ENCODE measurements around the gene ADI1.
"Not testable (repeated sequence)": the region's sequence is repeated elsewhere in the genome, so short reads cannot be mapped to it uniquely, and the experiment has no call there.

ADI1 gene

DNA sequence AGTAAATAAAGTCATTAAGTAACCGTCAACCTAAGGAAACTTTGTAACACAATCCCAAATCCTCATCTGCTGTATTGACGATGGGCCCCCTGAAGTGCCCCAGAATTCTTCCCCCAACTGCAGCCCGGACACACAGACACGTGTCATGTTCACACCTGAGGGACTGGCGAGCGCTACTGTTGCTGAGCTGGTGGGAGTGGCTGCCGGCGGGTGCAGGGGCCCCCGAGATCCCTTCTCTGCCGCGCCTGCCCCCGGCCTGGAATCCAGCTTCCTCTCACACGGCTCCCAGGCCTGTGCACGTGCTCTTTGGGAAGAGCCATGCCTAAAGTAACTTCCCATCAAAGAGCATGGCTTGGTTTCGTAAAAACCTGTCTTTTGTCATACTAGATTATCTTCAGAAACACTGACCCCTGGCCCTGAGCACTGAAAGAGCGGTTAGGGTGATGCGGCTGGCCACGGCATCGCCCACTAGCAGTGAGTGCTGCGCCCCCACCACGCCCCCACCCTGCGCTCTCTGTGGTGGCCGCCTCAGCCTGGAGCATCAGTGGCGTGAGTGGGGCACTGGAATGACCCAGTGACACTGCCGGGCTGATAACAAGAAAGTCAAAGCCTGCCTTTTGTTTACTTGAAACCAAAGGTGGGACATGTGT lies 56.0 kb downstream of the ADI1 start:
- DNase-seq (ENCODE audit: low read depth in 2 of 2) = no peak

DNA sequence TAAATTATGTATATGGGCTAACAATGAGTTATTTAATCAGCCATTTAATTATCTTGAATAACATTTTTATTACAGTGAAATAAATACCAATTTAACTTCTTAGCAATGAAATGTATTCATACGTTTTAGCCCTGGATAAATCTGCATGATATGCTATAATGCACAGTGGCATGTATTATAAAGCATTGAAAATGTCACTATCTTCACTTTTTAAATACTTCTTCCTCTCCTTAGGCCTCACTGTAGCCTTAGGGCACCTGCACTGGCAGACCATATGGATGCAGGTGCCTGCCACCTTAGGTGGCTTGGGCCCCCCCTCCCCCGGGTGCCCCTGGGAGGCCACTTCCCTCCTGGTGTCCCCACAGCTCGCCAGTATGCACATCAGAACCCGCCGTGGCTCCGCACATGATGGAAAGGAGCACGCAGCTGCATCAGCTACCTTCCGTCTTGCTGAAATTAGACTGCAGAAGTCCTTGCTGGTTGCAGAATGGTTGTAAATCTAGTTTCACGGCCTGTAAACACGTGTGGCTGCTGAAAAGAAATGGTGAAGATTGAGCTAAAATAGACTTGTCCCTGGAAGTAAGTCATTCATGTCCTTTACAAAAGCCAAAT lies 56.7 kb downstream of the ADI1 start:
- no peak for DNase-seq (ENCODE audit: low read depth in 2 of 2)

DNA sequence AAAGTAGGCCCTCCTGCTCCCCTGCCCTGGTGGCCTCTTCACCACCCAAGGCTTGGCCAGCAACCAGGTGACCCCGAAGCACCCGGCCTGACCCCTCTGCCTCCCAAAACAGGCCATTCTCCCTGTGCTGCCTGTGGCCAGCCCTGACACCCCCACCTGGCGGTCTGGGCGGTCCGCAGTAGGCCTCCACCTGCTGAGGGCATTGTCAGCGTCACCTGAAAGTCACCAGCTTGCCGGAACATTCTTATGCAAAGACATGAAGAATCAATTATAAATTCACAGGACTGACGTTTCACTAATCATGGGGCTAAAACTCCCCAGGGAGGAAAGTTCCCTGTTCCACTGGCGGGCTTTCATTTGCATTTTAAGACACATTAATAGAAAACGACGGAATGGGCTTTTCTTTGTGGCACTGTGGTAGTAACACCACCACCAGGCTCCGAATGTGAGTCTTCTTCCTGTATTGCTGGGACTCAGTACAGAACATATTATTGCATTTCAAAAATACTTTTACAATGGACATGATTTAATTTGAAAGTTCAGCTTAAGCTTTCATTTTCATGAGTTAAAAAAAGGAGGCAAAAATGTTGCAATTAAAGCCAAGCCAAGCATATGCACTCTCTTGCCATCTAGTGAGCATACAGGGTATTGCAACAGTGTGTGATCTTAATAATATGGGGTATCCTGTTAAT lies 57.4 kb downstream of the ADI1 start:
- no peak for DNase-seq (ENCODE audit: low read depth in 2 of 2)

DNA sequence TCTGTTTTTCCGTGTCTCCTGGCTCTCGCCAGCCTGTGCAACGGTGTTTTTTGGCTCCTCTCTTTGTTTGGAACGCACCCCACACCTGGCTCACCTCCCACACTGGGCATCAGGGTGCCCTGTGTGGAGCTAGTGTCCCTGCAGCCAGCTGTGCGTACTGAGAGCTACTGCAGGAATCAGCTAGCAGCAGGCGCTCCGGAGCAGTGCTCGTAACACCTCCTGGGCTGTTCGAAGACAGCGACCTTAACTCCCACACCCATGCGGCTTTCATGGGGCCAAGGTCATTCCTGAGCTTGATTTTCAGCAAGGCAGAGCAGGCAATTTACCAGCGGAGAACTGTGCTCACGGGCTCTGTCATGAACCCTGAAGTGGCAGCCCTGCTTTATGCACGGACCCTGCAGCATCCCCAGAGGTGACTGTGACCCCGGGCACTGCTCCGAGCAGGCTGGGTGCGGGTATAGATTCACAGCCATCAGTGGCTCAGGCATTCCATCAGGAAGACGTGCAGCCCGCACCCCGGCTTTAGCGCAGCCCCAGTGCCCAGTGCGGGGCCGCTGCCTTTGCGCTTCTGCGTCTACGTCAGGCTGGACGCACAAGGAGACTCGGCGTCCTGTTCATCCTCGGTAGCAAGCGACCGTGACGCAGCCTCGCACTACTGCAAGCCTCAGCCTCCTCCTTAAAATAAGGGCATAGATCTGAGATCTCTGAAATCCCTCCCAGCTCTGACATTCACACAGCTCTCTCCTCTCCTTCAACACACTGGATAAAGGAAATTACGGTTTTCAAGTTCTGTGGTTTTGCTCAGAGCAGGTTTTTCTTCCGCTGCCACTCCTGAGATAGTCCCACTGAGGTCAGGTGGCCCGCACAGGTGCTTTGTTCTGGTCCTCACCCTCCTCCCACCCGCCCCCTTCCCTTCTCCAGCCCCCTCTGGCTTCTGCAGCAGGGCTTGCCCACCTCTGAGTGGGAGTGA lies 58.2 kb downstream of the ADI1 start:
- no peak for DNase-seq (ENCODE audit: low read depth in 2 of 2)

DNA sequence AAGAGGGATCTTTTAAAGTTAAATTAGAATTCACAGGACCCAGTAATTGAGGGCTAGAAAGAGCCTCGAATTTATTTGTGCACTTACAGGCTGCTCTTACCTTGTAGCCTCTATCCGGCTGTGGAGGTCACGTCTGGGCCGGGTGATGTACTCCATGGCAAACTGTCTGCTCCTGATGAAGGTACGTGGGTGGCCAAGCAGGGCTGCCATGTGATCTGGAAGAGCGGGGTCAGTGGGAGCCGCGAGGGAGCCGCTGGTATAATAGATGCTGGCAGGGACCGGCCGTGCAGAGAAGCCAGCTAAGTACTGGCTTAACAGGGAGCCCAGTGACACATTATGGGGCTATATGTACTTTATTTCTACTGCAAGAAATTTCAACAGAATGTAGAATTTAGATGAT lies 59.2 kb downstream of the ADI1 start:
- no peak for DNase-seq (ENCODE audit: low read depth in 2 of 2)

DNA sequence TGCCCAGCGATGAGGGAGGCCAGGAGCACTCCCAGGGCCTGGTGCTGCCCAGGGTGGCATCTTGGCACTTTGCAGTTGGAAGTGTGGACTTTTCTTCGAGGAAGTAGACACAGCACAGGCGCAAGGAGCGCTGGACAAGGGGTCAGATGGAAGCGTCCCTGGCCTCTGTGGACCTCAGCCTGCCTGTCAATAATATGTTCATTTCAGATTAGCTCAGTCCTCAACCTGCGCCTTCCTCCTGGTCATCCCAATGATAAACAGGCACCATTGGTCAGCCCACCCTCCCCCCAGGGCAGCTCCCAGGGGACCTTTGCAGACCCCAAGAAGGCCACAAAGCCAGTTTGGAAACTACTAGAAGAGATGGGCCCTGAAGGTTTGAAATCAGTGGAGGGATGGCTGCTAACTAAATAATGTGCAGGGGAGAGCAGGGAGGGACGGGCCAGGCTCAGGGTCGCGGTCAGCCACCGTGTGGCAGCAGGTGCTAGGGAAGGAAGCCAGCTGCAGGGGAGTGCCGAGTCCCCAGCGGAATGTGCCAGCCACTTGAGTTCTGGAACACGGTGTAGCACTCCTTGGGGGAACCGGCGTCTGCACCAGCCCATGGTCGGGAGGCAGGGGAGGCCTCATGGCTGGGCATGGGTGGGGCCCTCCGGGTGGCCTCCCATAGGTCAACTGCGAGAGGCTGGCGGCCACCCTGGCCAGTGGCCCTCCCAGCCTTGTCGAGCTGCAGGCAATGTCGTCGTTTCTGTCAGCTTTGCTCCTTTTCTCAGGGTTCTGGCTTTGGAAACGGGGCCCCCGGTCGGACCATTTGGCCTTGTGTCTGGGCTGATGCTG lies 59.9 kb downstream of the ADI1 start:
- DNase-seq (ENCODE audit: low read depth in 2 of 2) = no peak

DNA sequence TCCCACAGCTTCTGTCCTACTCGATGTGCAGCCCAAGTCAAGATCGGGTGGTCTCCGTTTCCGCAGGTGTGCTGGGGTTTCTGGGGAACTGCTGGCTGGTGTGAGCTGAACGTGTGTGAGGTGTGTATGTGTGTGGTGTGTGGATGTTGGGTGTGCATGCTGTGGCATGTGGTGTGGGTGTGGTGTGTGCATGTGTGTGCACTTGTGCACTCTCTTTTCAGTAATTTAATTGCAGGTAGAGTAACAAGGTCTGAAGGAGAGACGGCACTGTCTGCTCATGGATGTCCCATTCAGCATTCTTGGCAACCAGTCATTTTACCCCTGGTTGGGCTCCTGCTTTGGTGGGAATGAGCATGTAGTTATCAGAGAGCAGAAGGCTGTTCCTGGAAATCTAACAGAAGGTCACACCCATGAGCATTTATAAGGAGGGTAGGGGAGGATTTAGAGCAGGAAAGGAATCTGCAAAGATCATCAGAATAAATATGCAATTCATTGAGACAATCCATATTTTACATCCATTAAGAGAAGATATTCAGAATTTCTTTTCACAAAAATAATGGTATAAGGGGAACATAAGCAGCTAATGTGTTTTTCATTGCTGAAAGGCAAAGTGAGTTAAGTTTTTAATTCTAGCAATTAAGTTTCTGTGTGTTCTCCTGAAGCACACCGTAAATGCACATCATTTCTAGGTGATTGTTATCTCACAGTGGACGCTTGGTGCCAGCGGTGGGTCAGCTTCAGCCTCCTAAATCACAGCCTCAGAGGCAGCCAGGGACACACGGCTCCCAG lies 60.7 kb downstream of the ADI1 start:
- no peak for DNase-seq (ENCODE audit: low read depth in 2 of 2)

DNA sequence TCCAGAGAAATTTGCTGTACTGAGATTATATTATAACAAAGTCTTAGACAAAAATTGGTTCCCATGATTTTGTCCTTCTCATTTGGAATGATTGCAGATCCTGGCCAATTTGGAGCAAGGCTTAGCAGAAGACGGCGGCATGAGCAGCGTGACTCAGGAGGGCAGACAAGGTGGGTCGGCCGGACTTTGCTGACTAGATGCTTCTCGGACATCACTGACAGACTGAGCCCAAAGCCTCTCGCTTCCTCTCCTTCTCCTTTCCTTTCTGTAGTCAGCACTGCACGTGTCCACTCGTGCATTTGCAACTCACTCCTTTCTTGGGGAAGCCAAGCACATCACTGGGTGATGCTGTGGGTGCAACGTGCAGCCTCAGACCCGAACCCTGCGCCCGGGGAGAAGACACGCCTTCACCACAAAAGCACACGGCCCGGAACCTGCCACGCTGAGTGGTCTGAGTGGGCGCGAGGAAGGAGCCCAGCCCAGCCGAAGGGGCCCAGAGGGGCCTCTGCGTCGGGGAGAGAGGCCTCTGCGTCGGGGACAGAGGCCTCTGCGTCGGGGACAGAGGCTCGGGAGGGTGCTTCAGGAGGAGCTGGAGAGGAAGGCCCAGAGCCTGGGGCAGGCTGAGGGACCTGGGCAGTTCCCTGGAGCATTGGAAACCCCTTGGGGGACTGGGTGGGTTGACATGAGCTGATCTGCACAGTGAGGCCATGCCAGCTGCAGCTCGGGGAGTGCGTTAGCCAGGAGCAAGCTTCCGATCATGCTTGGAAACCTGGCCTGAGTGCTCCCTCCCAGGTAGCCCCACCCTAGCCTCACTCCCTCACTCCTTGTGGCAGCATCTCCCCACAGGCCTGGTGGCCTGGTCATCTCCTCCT lies 61.6 kb downstream of the ADI1 start:
- DNase-seq (ENCODE audit: low read depth in 2 of 2) = no peak

DNA sequence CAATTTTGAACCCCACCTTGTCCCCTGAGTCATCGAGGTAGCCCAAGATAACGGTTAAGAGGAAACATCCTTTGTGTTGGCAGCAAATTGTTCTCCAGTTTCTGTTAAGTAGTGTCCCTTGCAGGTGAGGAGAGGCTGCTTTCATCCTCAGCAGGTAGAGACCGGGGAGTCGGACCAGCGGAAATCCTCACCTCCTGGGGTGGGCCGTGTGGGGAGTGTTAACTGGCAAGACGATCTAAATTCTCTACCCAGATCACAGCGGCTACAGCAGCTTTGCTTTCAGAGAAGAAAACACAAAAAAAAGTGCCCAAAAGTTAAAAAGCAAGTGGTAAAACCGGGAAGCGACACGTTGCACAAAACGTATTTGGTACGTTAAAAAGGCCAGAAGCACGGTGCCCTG lies 63.2 kb downstream of the ADI1 start:
- no peak for DNase-seq (ENCODE audit: low read depth in 2 of 2)

DNA sequence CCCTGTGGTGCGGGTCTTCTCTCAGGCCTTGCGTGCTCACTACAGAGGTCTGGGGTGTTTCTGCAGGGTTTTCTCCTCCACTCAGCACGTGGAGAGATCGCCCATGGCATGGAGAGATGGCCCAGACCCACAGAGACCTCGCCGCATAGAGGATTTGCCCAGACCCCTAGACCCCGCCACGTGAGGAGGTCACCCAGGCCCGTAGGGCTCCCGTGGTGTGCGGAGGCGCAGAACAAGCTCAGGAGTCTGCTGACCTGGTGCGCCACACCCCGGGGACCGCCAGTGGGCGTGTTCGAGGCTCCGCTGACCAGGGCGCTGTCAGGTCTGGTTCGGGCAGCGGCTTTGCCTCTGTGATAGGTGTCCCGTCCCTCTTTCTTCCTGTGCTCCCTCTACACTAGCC lies 64.5 kb downstream of the ADI1 start:
- DNase-seq (ENCODE audit: low read depth in 2 of 2) = no peak

DNA sequence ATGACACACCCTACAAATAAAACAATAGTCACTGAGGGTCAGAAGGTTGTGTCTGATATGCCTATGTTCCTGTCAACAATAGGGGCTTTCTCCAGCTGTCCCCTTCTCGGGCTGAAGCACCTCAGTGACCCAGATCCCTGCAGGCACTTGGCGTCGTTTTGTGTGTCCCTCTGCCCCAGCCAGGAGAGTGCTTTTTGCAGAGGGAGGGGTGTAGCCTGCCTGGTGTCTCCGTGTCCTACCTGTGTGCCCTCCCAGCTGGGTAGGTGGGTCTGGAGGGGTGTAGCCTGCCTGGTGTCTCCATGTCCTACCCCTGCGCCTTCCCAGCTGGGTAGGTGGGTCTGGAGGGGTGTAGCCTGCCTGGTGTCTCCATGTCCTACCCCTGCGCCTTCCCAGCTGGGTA lies 65.3 kb downstream of the ADI1 start:
- DNase-seq (ENCODE audit: low read depth in 2 of 2) = not testable (repeated sequence)

DNA sequence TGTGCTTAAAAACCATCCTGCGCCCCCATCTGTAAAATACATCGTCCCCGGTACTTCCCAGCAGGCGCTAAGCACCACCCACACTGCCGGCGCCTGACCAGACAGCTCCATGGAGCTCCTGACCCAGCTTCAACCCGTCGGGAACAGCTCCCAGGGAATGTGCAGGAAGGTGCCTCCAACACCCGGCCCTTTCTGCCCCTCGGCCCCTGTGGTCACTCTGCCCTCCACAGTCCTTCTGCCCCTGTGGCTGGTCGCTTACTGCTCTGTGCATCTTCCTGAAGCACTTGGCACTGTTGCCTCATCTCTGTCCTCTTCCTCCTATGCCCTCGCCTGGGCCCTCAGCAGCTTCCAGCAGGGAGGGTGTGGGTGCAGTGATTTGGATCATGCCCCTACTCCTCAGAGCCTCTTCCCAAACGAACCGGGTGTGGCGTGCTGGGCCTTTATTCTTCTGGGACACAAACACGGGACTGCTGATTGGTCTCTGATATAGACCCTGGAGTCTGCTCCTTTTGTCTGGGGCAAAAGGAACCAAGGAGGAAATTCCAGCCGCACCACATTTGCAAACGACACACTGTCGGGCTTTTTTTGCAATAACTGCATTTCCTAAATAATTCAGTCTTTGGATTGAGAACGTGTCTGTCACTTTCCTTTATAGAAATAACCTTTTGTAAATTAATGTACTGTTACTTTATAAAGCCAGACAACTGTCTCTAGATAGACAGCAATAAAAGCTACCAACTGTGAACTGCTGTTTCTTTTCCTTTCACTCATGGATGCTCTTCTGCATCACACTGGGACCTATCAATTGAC lies 65.9 kb downstream of the ADI1 start:
- DNase-seq (ENCODE audit: low read depth in 2 of 2) = no peak

DNA sequence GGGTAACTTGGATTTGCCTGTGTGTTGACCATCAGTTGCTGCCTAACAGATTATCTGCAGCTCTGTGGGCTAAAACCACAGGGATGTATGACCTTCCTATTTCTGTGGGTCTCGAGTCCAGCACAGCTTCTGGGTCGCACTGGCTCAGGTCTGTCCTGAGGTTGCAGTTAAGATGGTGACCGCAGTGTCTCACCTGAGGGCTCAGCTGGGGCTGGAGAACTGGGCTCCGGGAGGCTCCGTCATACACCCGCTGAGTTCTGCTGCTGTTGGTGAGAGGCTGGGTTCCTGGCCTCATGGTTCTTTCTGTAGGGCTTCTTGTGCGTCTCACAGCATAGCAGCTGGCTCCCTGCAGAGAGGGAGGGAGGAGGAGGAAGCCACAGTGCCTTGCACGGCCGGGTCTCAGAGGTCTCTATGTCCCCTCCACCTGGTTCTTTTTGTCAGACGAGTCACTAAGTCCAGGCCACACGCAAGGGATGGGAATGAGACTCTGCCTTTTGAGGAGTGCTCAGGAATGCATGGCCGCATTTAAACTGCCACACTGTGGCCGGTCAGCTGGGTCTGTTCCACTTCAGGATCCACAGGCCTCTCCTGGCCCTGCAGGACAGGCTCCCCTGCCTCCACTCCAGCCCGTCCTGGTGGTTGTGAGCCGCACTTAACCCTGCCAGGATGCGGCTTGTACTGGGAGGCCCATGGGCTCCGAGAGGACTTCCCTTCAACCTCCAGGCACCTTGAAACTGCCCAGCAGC lies 67.2 kb downstream of the ADI1 start:
- no peak for DNase-seq (ENCODE audit: low read depth in 2 of 2)

DNA sequence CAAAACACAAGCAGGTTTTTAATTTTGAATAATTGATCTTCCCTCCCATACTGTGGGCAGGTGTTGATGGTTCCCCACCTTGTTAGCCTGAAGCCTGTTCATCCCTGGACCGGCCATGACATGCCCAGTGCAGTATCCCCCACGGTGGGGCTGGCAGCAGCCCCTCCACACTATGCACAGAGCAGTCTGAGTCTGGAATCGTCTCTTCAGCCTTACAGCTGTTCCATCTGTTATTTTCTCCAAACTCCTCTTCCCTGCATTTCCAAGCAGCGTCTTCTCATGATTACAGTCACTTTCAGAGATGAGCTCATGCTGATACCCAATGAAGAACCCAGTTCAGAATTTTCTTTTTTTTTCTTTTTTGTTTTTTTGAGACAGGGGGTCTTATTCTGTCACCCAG lies 68.2 kb downstream of the ADI1 start:
- DNase-seq (ENCODE audit: low read depth in 2 of 2) = no peak

DNA sequence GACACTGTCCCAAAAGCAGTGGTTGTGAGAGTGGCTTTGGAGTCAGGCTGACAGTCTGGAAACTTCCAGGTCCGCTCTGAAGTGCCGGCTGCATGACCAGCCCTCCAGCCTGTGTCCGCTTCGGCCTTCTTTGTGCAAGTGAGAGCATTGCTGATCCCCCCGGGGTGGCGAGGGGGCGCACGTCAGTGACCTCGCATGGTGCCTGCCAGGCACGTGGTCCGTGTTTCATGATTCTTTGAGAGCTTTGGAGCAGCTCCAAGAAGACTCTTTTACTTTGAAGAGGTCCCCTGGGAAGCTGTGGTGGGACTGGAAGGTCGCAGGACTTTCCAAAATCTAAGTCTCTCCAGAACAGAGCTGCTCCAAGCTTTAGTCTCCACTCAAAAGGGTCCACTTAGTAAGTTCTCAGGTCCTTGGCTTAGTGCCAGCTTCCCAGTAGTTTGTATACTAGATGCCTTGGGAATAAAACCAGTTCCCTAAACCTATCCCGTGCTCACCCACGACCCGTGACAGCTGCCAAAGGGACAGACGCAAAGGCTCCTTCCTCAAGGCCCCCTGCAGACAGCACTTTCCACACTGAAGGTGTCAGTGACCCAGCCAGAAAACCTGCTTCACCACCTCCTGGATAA lies 68.8 kb downstream of the ADI1 start:
- no peak for DNase-seq (ENCODE audit: low read depth in 2 of 2)

DNA sequence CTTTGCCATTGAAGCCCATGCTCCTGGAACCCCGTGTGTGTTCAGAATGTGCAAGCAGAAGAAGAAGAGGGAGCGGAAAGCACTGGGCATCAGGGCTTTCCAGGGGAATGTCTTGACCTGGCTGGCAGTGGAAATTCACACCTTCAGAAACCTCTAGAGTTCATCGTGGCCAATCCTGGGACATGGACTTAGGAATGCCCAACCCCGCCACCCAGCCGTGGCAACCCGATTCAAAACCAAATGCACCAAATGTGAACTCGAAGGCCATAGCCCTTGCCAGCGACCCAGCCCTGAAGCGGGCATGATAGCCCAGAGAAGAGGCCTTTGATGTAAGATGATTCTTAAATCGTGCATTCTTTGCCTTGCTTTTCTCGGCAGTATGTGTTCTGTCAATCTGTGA lies 69.4 kb downstream of the ADI1 start:
- DNase-seq (ENCODE audit: low read depth in 2 of 2) = no peak

DNA sequence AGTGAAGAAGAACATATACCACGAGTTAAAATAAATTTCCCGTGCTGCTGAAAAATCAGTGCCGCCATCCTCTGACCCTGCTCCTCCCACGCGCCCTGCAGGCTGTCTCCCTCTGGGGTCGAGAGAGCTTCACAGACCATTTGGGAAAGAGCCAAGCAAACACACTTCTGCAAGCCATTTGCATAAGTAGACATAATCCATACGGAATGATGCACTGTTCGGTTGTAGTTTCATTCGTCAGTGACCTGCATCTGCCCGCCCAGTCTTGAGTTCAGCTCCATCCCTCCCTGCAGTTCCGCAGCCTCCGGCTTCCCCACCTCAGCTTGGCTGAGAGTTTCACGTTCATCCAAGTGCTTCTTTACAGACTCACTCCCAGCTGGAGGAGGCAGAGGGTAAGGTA lies 70.2 kb downstream of the ADI1 start:
- DNase-seq (ENCODE audit: low read depth in 2 of 2) = no peak
